ENCODE measurements around the gene S100A1. TPM values are rescaled to one million over a fixed set of nuclear protein-coding genes. Genes with fewer than 3 reads are reported as not detected.
A peak's percentile ranks its signal among the peaks of the same experiment; 100 is the strongest.

S100A1 gene
- total and polyA plus RNA-seq, 2 of the 13 experiments (the other 11 are each of a cell fraction or from before 2014, with no cell fraction given), result 120 to 251 TPM

- peak; percentile 98 for TF ChIP-seq ZFP91 (CRISPR knock-in tag; IDR thresholded peaks at IDR 0.05; ENCODE audit: borderline replicate concordance)
- TF ChIP-seq HNRNPLL (IDR thresholded peaks at IDR 0.05; ENCODE audit: low read depth, low read length, poor library complexity, severe bottlenecking), result peak; percentile 36
- TF ChIP-seq BATF2 (CRISPR knock-in tag; IDR thresholded peaks at IDR 0.05), result no peak
- peak; percentile 61 for TF ChIP-seq ZNF574 (CRISPR knock-in tag; IDR thresholded peaks at IDR 0.05)
- no peak for TF ChIP-seq CEBPG (CRISPR knock-in tag; IDR thresholded peaks at IDR 0.05)
- no peak for TF ChIP-seq ZBTB44 (CRISPR knock-in tag; IDR thresholded peaks at IDR 0.05)
- TF ChIP-seq TEAD2 (CRISPR knock-in tag; IDR thresholded peaks at IDR 0.05), result no peak
- TF ChIP-seq MAFK (conservative IDR thresholded peaks at IDR 0.05 in 1 of 2, IDR thresholded peaks at IDR 0.05 in 1 of 2; ENCODE audit: low read length in 2 of 2), result no peak
- TF ChIP-seq CBX2 (IDR thresholded peaks at IDR 0.05; ENCODE audit: low read depth, low read length), result no peak
- no peak for TF ChIP-seq CBX2 (CRISPR knock-in tag; IDR thresholded peaks at IDR 0.05; ENCODE audit: low read depth)
- no peak for TF ChIP-seq ARHGAP35 (CRISPR knock-in tag; IDR thresholded peaks at IDR 0.05; ENCODE audit: borderline replicate concordance)
- no peak for TF ChIP-seq KIAA2018 (CRISPR knock-in tag; IDR thresholded peaks at IDR 0.05; ENCODE audit: borderline replicate concordance)
- TF ChIP-seq PHF21A (CRISPR knock-in tag; IDR thresholded peaks at IDR 0.05), result peak; percentile 70; the same call in 1 of the 2 replicates
- TF ChIP-seq TGIF2 (CRISPR knock-in tag; IDR thresholded peaks at IDR 0.05), result no peak
Measured at GRCh38 chr1:153612755-153613331, 15.4 kb upstream of the S100A1 start, which contains the start of gene S100A16 (continued).
